H1 (cell line): Measurements from ENCODE around the gene CDC42BPB. TPM values are rescaled to one million over a fixed set of nuclear protein-coding genes. Genes with fewer than 3 reads are reported as not detected.

ENCODE experiments used
- CTCF ChIA-PET: fragments of 300-600 bp; sonication (Branson Sonifier 250); formaldehyde crosslinking; loops from one replicate; lab custom pipeline; 2021; ENCODE audit not compliant: partially characterized antibody; lab: Charles Lee
- POLR2A ChIA-PET: fragments of 300-600 bp; sonication (Branson Sonifier 250); formaldehyde crosslinking; loops from one replicate; lab custom pipeline; 2021; ENCODE audit warnings: inconsistent platforms; ENCODE audit not compliant: partially characterized antibody; lab: Charles Lee
- DNase-seq, 2 experiments: peaks; one replicate each; pipeline versions ENCODE4 v3.0.0 to v3.0.0-alpha.2; 2010 to 2022; ENCODE audit warnings: low spot score in 2 of 2, low read depth in 1 of 2, mixed read lengths in 1 of 2
- FAIRE-seq: peaks from 2 replicates; lab custom pipeline; 2011; peaks lifted over from hg19 to GRCh38; lab: Jason Lieb, UNC
- H2AFZ ChIP-seq: 2 replicates; pipeline ENCODE4 v1.8.1; 2012; ENCODE audit warnings: low read length, inconsistent platforms
- H2AK5ac ChIP-seq: 2 replicates; pipeline ENCODE4 v1.6.1; 2013; ENCODE audit warnings: low read depth, low read length
- H2BK120ac ChIP-seq: replicated peaks from 2 replicates; pipeline ENCODE3; 2013; ENCODE audit warnings: low read depth, low read length, inconsistent platforms
- H2BK12ac ChIP-seq: 2 replicates; pipeline ENCODE4 v1.6.1; 2013; ENCODE audit warnings: low read depth, low read length
- H2BK15ac ChIP-seq: 2 replicates; pipeline ENCODE4 v1.6.1; 2013; ENCODE audit warnings: low read length
- H2BK20ac ChIP-seq: 2 replicates; pipeline ENCODE4 v1.6.1; 2013; ENCODE audit warnings: low read length
- H2BK5ac ChIP-seq: 2 replicates; pipeline ENCODE4 v1.6.1; 2013; ENCODE audit warnings: low read depth, low read length
- H3K14ac ChIP-seq: 2 replicates; pipeline ENCODE4 v1.6.1; 2013; ENCODE audit warnings: inconsistent platforms; ENCODE audit not compliant: insufficient read length
- H3K18ac ChIP-seq: 2 replicates; pipeline ENCODE4 v1.6.1; 2013; ENCODE audit warnings: low read length; ENCODE audit errors: extremely low read depth
- H3K23ac ChIP-seq: 2 replicates; pipeline ENCODE4 v1.6.1; 2013; ENCODE audit warnings: inconsistent platforms; ENCODE audit not compliant: insufficient read length
- H3K23me2 ChIP-seq: 2 replicates; pipeline ENCODE4 v1.6.1; 2013; ENCODE audit warnings: low read depth, low read length
- H3K27ac ChIP-seq: 2 replicates; pipeline ENCODE4 v1.6.1; 2011; ENCODE audit warnings: low read depth, low read length, inconsistent platforms
- H3K27me3 ChIP-seq, 4 experiments: replicated peaks in 1 of 4; 1 replicate in 1 of 4; 2 replicates in 3 of 4; pipeline versions ENCODE4 v1.6.1 to v1.8.1; 2011 to 2013; ENCODE audit warnings: low read length in 3 of 4, mild to moderate bottlenecking in 3 of 4, inconsistent platforms in 2 of 4, mixed read lengths in 2 of 4, moderate library complexity in 1 of 4; ENCODE audit not compliant: control insufficient read depth in 3 of 4, insufficient read depth in 3 of 4; ENCODE audit errors: extremely low read depth in 1 of 4
- H3K36me3 ChIP-seq, 4 experiments: 2 replicates each; pipeline versions ENCODE4 v1.6.1 to v1.8.1; 2011 to 2013; ENCODE audit warnings: mild to moderate bottlenecking in 4 of 4, low read length in 3 of 4, moderate library complexity in 2 of 4, control low read depth in 1 of 4, inconsistent platforms in 1 of 4; ENCODE audit not compliant: insufficient read depth in 4 of 4, control insufficient read depth in 2 of 4
- H3K4ac ChIP-seq: replicated peaks from 2 replicates; pipeline ENCODE3; 2013; ENCODE audit warnings: low read length, low read depth, mixed read lengths, inconsistent platforms; ENCODE audit not compliant: insufficient read length
- H3K4me1 ChIP-seq, 4 experiments: replicated peaks in 1 of 4; 1 replicate in 1 of 4; 2 replicates in 3 of 4; pipeline versions ENCODE4 v1.6.1 to v1.8.1; 2011 to 2013; ENCODE audit warnings: low read length in 3 of 4, inconsistent platforms in 2 of 4, mixed read lengths in 1 of 4; ENCODE audit not compliant: insufficient read depth in 4 of 4, control insufficient read depth in 3 of 4
- H3K4me2 ChIP-seq, 2 experiments: 2 replicates each; pipeline versions ENCODE4 v1.6.1 to v1.8.1; 2011 to 2013; ENCODE audit warnings: low read depth in 2 of 2, low read length in 2 of 2, control low read depth in 1 of 2, inconsistent platforms in 1 of 2, mild to moderate bottlenecking in 1 of 2; ENCODE audit not compliant: insufficient read depth in 1 of 2
- H3K4me3 ChIP-seq, 4 experiments: fragments of 200-600, 300-600 bp in 1 of 4; sonication (generic), shearing (Covaris generic), sonication (Bioruptor Twin) in 1 of 4; 2 replicates each; pipeline versions ENCODE4 v1.5.1 to v1.8.1; 2011 to 2016; ENCODE audit warnings: low read length in 4 of 4, low read depth in 3 of 4, control low read depth in 2 of 4, inconsistent platforms in 2 of 4, mild to moderate bottlenecking in 2 of 4, mixed read lengths in 1 of 4, moderate library complexity in 1 of 4; ENCODE audit not compliant: insufficient read depth in 2 of 4; ENCODE audit errors: extremely low read depth in 1 of 4
- H3K56ac ChIP-seq: replicated peaks from 2 replicates; pipeline ENCODE3; 2013; ENCODE audit warnings: low read depth, mild to moderate bottlenecking, mixed read lengths, low read length, inconsistent platforms; ENCODE audit not compliant: insufficient read length
- H3K79me1 ChIP-seq: 2 replicates; pipeline ENCODE4 v1.6.1; 2013; ENCODE audit warnings: low read depth, low read length, control low read depth
- H3K79me2 ChIP-seq, 2 experiments: 2 replicates each; pipeline versions ENCODE4 v1.6.1 to v1.8.1; 2012 to 2013; ENCODE audit warnings: low read length in 2 of 2, mild to moderate bottlenecking in 2 of 2, inconsistent platforms in 1 of 2; ENCODE audit not compliant: insufficient read depth in 2 of 2, control insufficient read depth in 1 of 2
- H3K9ac ChIP-seq, 4 experiments: replicated peaks in 1 of 4; 1 replicate in 1 of 4; 2 replicates in 3 of 4; pipeline versions ENCODE4 v1.6.1 to v1.8.1; 2011 to 2013; ENCODE audit warnings: low read depth in 3 of 4, low read length in 3 of 4, control low read depth in 2 of 4, mild to moderate bottlenecking in 2 of 4, moderate library complexity in 2 of 4, inconsistent platforms in 1 of 4; ENCODE audit errors: extremely low read depth in 1 of 4
- H3K9me3 ChIP-seq, 2 experiments: 2 replicates each; pipeline versions ENCODE4 v1.6.1 to v1.8.1; 2012 to 2013; ENCODE audit warnings: mild to moderate bottlenecking in 2 of 2, moderate library complexity in 2 of 2, control low read depth in 1 of 2, inconsistent platforms in 1 of 2, low read depth in 1 of 2, low read length in 1 of 2, mixed read lengths in 1 of 2; ENCODE audit not compliant: insufficient read depth in 2 of 2
- H4K20me1 ChIP-seq, 2 experiments: replicated peaks in 1 of 2; 2 replicates each; pipeline versions ENCODE3 to v1.8.1; 2011 to 2013; ENCODE audit warnings: inconsistent platforms in 2 of 2, low read length in 2 of 2, mild to moderate bottlenecking in 1 of 2; ENCODE audit not compliant: insufficient read depth in 2 of 2, control insufficient read depth in 1 of 2
- H4K5ac ChIP-seq: 2 replicates; pipeline ENCODE4 v1.6.1; 2013; ENCODE audit warnings: low read length, low read depth, mixed read lengths, inconsistent platforms; ENCODE audit not compliant: insufficient read length
- H4K8ac ChIP-seq: 2 replicates; pipeline ENCODE4 v1.8.0; 2013; ENCODE audit warnings: mild to moderate bottlenecking, moderate library complexity, low read length, inconsistent platforms; ENCODE audit not compliant: insufficient read depth; ENCODE audit errors: extremely low read depth
- H4K91ac ChIP-seq: replicated peaks from 2 replicates; pipeline ENCODE3; 2013; ENCODE audit warnings: low read length, mixed read lengths, inconsistent platforms; ENCODE audit not compliant: insufficient read length
- ASH2L ChIP-seq: fragments of 200-600, 300-600 bp; sonication (generic); IDR thresholded peaks from one replicate; pipeline ENCODE4 v1.7.1; 2017; ENCODE audit warnings: low read length
- CREB1 ChIP-seq: IDR thresholded peaks from 2 replicates; pipeline ENCODE4 v1.6.1; 2012; ENCODE audit warnings: inconsistent platforms
- FOSL1 ChIP-seq: IDR thresholded peaks from 2 replicates; pipeline ENCODE4 v1.6.1; 2011; ENCODE audit warnings: mild to moderate bottlenecking, low read depth, low read length, moderate library complexity; ENCODE audit not compliant: insufficient read depth
- HDAC6 ChIP-seq: IDR thresholded peaks from one replicate; pipeline ENCODE4 v1.7.1; 2012; ENCODE audit warnings: low read depth, mild to moderate bottlenecking, inconsistent platforms, low read length, moderate library complexity
- KDM4A ChIP-seq: IDR thresholded peaks from one replicate; pipeline ENCODE4 v1.7.1; 2012; ENCODE audit warnings: low read depth, mild to moderate bottlenecking, moderate library complexity, low read length, inconsistent platforms; ENCODE audit not compliant: severe bottlenecking
- PHF8 ChIP-seq: fragments of 200-600 bp; sonication (generic); conservative IDR thresholded peaks from 2 replicates; pipeline ENCODE4 v1.7.1; 2012; ENCODE audit warnings: low read depth, mild to moderate bottlenecking, inconsistent platforms, low read length, moderate library complexity
- RAD21 ChIP-seq, 2 experiments: IDR thresholded peaks in 1 of 2; conservative IDR thresholded peaks in 1 of 2; 2 replicates each; pipeline ENCODE4 v1.6.1; 2011; ENCODE audit warnings: low read depth in 2 of 2, low read length in 2 of 2, improper control_type of control experiment in 1 of 2, inconsistent platforms in 1 of 2, mild to moderate bottlenecking in 1 of 2, moderate library complexity in 1 of 2
- SAP30 ChIP-seq: fragments of 300-600 bp; sonication (generic); IDR thresholded peaks from 2 replicates; pipeline ENCODE4 v1.7.1; 2012; ENCODE audit warnings: low read length, moderate library complexity, mild to moderate bottlenecking, inconsistent platforms; ENCODE audit not compliant: insufficient read depth, insufficient replicate concordance
- SP2 ChIP-seq: IDR thresholded peaks from 2 replicates; pipeline ENCODE4 v1.6.1; 2012; ENCODE audit warnings: mild to moderate bottlenecking, low read length, inconsistent platforms
- TAF7 ChIP-seq: optimal IDR thresholded peaks from 2 replicates; pipeline ENCODE3; 2011; ENCODE audit warnings: low read depth, mild to moderate bottlenecking, inconsistent platforms, low read length, moderate library complexity, borderline replicate concordance
- TBP ChIP-seq: IDR thresholded peaks from 2 replicates; pipeline ENCODE4 v1.6.1; 2011; ENCODE audit warnings: low read depth, low read length, improper control_type of control experiment
- WGBS, 2 experiments: shearing (Covaris generic) in 1 of 2; methylation state at CpG; one replicate each; pipeline versions ENCODE4 v1.1.6 to v1.1.7; 2013 to 2015; ENCODE audit warnings: low lambda C conversion rate in 2 of 2, mixed read lengths in 2 of 2, inconsistent platforms in 1 of 2, low coverage in 1 of 2, missing lambda C conversion rate in 1 of 2; ENCODE audit not compliant: insufficient replicate concordance in 2 of 2, insufficient coverage in 1 of 2, insufficient read length in 1 of 2; ENCODE audit errors: extremely low coverage in 1 of 2, missing lambda C conversion rate in 1 of 2; 5-methylcytosine and 5-hydroxymethylcytosine counted together
- polyA plus RNA-seq, 7 experiments: library from polyadenylated mRNA; depleted of rRNA in 3 of 7; stranded (reverse) in 5 of 7; unstranded in 2 of 7; fragments of >200 nt in 5 of 7; fragments of 200-250 nt in 2 of 7; gene quantifications; 1 replicate in 5 of 7; 2 replicates in 1 of 7; 4 replicates in 1 of 7; pipeline versions ENCODE4 v1.2.1 to v1.2.3, GENCODE V29; 2011 to 2013; ENCODE audit warnings: missing spikeins in 2 of 7, mixed read lengths in 2 of 7
- total RNA-seq: library from RNA; stranded (reverse); fragmentation: NEBNext Ultra II Directional; extraction: Animal tissue kit (Norgen Biotek cat#: 25700); gene quantifications from 2 replicates; pipeline ENCODE4 v1.2.1, GENCODE V29; 2021
- TF ChIP-seq, protein P1 (sequence below): IDR thresholded peaks from 2 replicates; pipeline ENCODE4 v1.6.1; 2012; ENCODE audit warnings: inconsistent platforms

Gene CDC42BPB
- total and polyA plus RNA-seq, 2 of the 8 experiments (the other 6 are each of a cell fraction or from before 2014, with no cell fraction given) = 51.2 to 88.2 TPM

DNA sequence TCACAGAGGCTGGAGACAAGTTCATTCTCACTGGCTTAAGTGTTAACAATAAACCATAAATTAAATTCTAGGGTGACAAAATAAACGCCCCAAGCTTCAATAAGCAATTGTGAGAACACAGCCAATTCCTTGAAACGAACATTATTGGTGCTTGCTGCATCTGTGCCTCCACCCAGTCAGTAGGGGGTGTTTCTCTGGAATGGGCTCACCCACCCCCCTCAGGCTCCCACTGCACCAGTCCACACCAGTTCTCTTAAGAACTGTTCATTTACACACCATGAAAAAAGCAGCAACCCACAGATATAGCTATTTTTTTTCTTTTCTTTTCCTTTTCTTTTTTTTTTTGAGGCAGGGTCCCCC lies 34.7 kb downstream of the CDC42BPB start:
- CTCF ChIA-PET = interaction anchor here (0.6 to 0.9 kb wide), 4 partner anchors 15 to 54 kb away, joined by 3 to 4 read pairs (median 3); no protein-coding TSS in a partner anchor
- peaks cover 7 to 31% of the 10 kb centered on the region in 2 experiments for H4K20me1 ChIP-seq
- no peaks in the 10 kb centered on the region for H3K27me3 ChIP-seq
- no peak overlapping the region for H3K9ac ChIP-seq
- no peak for FAIRE-seq
- no peaks in the 10 kb centered on the region; a peak in 1 of 8 replicates for H3K36me3 ChIP-seq
- no peaks in the 10 kb centered on the region for H3K9me3 ChIP-seq
- no peak overlapping the region for H2BK120ac ChIP-seq
- no peak overlapping the region for H3K27ac ChIP-seq
- no peak overlapping the region for H2BK15ac ChIP-seq
- no peaks in the 10 kb centered on the region for H3K23me2 ChIP-seq
- H3K4ac ChIP-seq = peak overlapping the region; percentile 62
- 69% methylated on average over 2 of the region's 2 CpGs; no CpG with 5 or more reads in 1 of the 2 experiments for WGBS, 2 experiments
- H3K4me3 ChIP-seq = no peak overlapping the region
- H2BK20ac ChIP-seq = no peak overlapping the region
- peaks cover 23% of the 10 kb centered on the region for H3K79me1 ChIP-seq
- no peak overlapping the region for H4K91ac ChIP-seq
- H3K4me1 ChIP-seq = peaks cover 4 to 12% (median 7%) of the 10 kb centered on the region in 4 experiments
- no peak overlapping the region for H2AFZ ChIP-seq
- H3K18ac ChIP-seq = no peak overlapping the region
- H3K56ac ChIP-seq = no peak overlapping the region
- H4K8ac ChIP-seq = no peak overlapping the region
- H2BK5ac ChIP-seq = no peak overlapping the region
- H3K14ac ChIP-seq = no peak overlapping the region
- no peak overlapping the region for H2AK5ac ChIP-seq
- no peak overlapping the region for H4K5ac ChIP-seq
- H3K79me2 ChIP-seq = peaks cover 4 to 84% of the 10 kb centered on the region in 2 experiments
- no peak for DNase-seq
- POLR2A ChIA-PET = no interaction called here
- H2BK12ac ChIP-seq = no peak overlapping the region
- no peak overlapping the region for H3K4me2 ChIP-seq
- H3K23ac ChIP-seq = no peak overlapping the region
- TF ChIP-seq KDM4A = no peak
- TF ChIP-seq TBP = no peak
- no peak for TF ChIP-seq ASH2L
- TF ChIP-seq SAP30 = no peak
- TF ChIP-seq SP2 = no peak
- TF ChIP-seq HDAC6 = no peak
- TF ChIP-seq PHF8 = no peak
- no peak for TF ChIP-seq TAF7
- TF ChIP-seq RAD21 (IDR thresholded peaks at IDR 0.05 in 1 of 2, conservative IDR thresholded peaks at IDR 0.05 in 1 of 2; ENCODE audit: low read depth in 2 of 2, low read length in 2 of 2) = no peak
- TF ChIP-seq, protein P1, sequence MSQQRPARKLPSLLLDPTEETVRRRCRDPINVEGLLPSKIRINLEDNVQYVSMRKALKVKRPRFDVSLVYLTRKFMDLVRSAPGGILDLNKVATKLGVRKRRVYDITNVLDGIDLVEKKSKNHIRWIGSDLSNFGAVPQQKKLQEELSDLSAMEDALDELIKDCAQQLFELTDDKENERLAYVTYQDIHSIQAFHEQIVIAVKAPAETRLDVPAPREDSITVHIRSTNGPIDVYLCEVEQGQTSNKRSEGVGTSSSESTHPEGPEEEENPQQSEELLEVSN = no peak
- no peak for TF ChIP-seq FOSL1
- no peak for TF ChIP-seq CREB1
